VCaP (cell line): Measurements from ENCODE around the gene PNLIP.

Source experiments
- H3K27ac ChIP-seq: fragments of 450-650 bp; 2 replicates; pipeline ENCODE4 v1.5.1; 2017
- CTCF ChIP-seq: fragments of 450-650 bp; conservative IDR thresholded peaks from 2 replicates; pipeline ENCODE4 v1.5.1; 2017; ENCODE audit warnings: mild to moderate bottlenecking, moderate library complexity

PNLIP gene

DNA sequence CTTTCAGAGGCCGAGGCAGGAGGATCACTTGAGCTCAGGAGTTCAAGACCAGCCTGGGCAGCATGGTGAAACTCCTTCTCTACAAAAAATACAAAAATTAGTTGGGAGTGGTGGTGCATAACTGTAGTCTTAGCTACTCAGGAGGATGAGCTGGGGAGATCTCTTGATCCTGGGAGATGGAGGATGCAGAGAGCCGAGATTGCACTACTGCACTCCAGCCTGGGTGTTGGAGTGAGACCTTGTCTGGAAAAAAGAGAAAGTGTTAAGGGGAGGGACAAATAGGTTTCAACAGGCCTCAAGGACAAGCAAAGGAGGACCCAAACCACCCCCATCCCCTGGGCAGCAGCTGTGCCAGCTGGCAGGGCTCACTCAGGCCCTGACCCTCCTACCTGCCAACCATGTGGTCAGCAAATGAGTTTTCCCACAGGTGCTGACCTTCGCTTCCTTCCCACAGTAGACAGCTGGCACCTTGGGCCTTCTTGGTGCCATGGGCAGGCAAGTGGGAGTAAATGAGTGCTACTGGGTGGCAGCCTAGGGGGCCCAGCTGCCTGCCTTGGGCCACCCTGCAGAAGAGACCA lies 69.6 kb downstream of the PNLIP start:
- no peak overlapping the region for H3K27ac ChIP-seq
- TF ChIP-seq CTCF: no peak
